WTC11 (cell line): Measurements from ENCODE around the gene ADGRE1. TPM values are rescaled to one million over a fixed set of nuclear protein-coding genes. Genes with fewer than 3 reads are reported as not detected.

ENCODE experiments used
- ATF6 ChIP-seq: sonication (generic); formaldehyde crosslinking; IDR thresholded peaks from 2 replicates; pipeline ENCODE4 v1.8.1; 2023; ENCODE audit warnings: mild to moderate bottlenecking, missing genetic modification reagents
- FOXP4 ChIP-seq: sonication (generic); formaldehyde crosslinking; IDR thresholded peaks from 2 replicates; pipeline ENCODE4 v1.8.0; 2022; ENCODE audit warnings: mild to moderate bottlenecking, missing genetic modification reagents
- IRF2 ChIP-seq: sonication (generic); formaldehyde crosslinking; IDR thresholded peaks from 2 replicates; pipeline ENCODE4 v1.8.0; 2022; ENCODE audit warnings: low read depth, missing genetic modification reagents, borderline replicate concordance
- MXD4 ChIP-seq: fragments of 250-450 bp; sonication (Bioruptor Pico); IDR thresholded peaks from 2 replicates; pipeline ENCODE4 v1.8.0; 2021; ENCODE audit warnings: mild to moderate bottlenecking, moderate library complexity, borderline replicate concordance
- RELA ChIP-seq: sonication (generic); formaldehyde crosslinking; IDR thresholded peaks from 2 replicates; pipeline ENCODE4 v1.8.1; 2022; ENCODE audit warnings: missing genetic modification reagents, mild to moderate bottlenecking, borderline replicate concordance
- TEAD1 ChIP-seq: sonication (generic); formaldehyde crosslinking; IDR thresholded peaks from 2 replicates; pipeline ENCODE4 v1.8.0; 2022; ENCODE audit warnings: mild to moderate bottlenecking, missing genetic modification reagents
- ZNF219 ChIP-seq: sonication (generic); formaldehyde crosslinking; IDR thresholded peaks from 2 replicates; pipeline ENCODE4 v1.8.0; 2023; ENCODE audit warnings: missing genetic modification reagents, mild to moderate bottlenecking, borderline replicate concordance
- ZNF232 ChIP-seq: sonication (generic); formaldehyde crosslinking; IDR thresholded peaks from 2 replicates; pipeline ENCODE4 v1.8.0; 2022; ENCODE audit warnings: mild to moderate bottlenecking, missing genetic modification reagents
- ZNF263 ChIP-seq: sonication (generic); formaldehyde crosslinking; IDR thresholded peaks from 2 replicates; pipeline ENCODE4 v1.8.1; 2022; ENCODE audit warnings: low read depth, mild to moderate bottlenecking, moderate library complexity, missing genetic modification reagents
- total RNA-seq: library from RNA; stranded (reverse); gene quantifications from 3 replicates; pipeline ENCODE4 v1.2.3, GENCODE V29; 2021
- TF ChIP-seq, protein P1 (sequence below): sonication (generic); formaldehyde crosslinking; conservative IDR thresholded peaks from 2 replicates; pipeline ENCODE4 v1.8.1; 2023; ENCODE audit warnings: mild to moderate bottlenecking, low read depth, missing genetic modification reagents, moderate library complexity
- TF ChIP-seq, protein P2 (sequence below): sonication (generic); formaldehyde crosslinking; IDR thresholded peaks from 2 replicates; pipeline ENCODE4 v1.8.0; 2023; ENCODE audit warnings: missing genetic modification reagents, mild to moderate bottlenecking, borderline replicate concordance
- TF ChIP-seq, protein P3 (sequence below): fragments of 250-450 bp; sonication (Bioruptor Pico); IDR thresholded peaks from 2 replicates; pipeline ENCODE4 v1.9.0; 2021; ENCODE audit warnings: mild to moderate bottlenecking

Gene ADGRE1
- total RNA-seq, 1 experiment from 2014 or later: not detected

GRCh38 chr19:6838062-6838655 is 49.2 kb upstream of the ADGRE1 start (continued):
- TF ChIP-seq, protein P1, sequence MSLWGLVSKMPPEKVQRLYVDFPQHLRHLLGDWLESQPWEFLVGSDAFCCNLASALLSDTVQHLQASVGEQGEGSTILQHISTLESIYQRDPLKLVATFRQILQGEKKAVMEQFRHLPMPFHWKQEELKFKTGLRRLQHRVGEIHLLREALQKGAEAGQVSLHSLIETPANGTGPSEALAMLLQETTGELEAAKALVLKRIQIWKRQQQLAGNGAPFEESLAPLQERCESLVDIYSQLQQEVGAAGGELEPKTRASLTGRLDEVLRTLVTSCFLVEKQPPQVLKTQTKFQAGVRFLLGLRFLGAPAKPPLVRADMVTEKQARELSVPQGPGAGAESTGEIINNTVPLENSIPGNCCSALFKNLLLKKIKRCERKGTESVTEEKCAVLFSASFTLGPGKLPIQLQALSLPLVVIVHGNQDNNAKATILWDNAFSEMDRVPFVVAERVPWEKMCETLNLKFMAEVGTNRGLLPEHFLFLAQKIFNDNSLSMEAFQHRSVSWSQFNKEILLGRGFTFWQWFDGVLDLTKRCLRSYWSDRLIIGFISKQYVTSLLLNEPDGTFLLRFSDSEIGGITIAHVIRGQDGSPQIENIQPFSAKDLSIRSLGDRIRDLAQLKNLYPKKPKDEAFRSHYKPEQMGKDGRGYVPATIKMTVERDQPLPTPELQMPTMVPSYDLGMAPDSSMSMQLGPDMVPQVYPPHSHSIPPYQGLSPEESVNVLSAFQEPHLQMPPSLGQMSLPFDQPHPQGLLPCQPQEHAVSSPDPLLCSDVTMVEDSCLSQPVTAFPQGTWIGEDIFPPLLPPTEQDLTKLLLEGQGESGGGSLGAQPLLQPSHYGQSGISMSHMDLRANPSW (CRISPR knock-in tag): no peak
- TF ChIP-seq ZNF232 (CRISPR knock-in tag) (no peak), IRF2 (no peak), ZNF263 (CRISPR knock-in tag) (no peak), RELA (no peak), ATF6 (no peak), FOXP4 (CRISPR knock-in tag) (no peak), MXD4 (CRISPR knock-in tag) (no peak), TEAD1 (CRISPR knock-in tag) (no peak), ZNF219 (no peak)
- TF ChIP-seq, protein P2, sequence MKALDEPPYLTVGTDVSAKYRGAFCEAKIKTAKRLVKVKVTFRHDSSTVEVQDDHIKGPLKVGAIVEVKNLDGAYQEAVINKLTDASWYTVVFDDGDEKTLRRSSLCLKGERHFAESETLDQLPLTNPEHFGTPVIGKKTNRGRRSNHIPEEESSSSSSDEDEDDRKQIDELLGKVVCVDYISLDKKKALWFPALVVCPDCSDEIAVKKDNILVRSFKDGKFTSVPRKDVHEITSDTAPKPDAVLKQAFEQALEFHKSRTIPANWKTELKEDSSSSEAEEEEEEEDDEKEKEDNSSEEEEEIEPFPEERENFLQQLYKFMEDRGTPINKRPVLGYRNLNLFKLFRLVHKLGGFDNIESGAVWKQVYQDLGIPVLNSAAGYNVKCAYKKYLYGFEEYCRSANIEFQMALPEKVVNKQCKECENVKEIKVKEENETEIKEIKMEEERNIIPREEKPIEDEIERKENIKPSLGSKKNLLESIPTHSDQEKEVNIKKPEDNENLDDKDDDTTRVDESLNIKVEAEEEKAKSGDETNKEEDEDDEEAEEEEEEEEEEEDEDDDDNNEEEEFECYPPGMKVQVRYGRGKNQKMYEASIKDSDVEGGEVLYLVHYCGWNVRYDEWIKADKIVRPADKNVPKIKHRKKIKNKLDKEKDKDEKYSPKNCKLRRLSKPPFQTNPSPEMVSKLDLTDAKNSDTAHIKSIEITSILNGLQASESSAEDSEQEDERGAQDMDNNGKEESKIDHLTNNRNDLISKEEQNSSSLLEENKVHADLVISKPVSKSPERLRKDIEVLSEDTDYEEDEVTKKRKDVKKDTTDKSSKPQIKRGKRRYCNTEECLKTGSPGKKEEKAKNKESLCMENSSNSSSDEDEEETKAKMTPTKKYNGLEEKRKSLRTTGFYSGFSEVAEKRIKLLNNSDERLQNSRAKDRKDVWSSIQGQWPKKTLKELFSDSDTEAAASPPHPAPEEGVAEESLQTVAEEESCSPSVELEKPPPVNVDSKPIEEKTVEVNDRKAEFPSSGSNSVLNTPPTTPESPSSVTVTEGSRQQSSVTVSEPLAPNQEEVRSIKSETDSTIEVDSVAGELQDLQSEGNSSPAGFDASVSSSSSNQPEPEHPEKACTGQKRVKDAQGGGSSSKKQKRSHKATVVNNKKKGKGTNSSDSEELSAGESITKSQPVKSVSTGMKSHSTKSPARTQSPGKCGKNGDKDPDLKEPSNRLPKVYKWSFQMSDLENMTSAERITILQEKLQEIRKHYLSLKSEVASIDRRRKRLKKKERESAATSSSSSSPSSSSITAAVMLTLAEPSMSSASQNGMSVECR: no peak
- TF ChIP-seq, protein P3, sequence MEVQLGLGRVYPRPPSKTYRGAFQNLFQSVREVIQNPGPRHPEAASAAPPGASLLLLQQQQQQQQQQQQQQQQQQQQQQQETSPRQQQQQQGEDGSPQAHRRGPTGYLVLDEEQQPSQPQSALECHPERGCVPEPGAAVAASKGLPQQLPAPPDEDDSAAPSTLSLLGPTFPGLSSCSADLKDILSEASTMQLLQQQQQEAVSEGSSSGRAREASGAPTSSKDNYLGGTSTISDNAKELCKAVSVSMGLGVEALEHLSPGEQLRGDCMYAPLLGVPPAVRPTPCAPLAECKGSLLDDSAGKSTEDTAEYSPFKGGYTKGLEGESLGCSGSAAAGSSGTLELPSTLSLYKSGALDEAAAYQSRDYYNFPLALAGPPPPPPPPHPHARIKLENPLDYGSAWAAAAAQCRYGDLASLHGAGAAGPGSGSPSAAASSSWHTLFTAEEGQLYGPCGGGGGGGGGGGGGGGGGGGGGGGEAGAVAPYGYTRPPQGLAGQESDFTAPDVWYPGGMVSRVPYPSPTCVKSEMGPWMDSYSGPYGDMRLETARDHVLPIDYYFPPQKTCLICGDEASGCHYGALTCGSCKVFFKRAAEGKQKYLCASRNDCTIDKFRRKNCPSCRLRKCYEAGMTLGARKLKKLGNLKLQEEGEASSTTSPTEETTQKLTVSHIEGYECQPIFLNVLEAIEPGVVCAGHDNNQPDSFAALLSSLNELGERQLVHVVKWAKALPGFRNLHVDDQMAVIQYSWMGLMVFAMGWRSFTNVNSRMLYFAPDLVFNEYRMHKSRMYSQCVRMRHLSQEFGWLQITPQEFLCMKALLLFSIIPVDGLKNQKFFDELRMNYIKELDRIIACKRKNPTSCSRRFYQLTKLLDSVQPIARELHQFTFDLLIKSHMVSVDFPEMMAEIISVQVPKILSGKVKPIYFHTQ (CRISPR knock-in tag): no peak
